ENCODE data around the gene NRBF2.

NRBF2 gene

DNA sequence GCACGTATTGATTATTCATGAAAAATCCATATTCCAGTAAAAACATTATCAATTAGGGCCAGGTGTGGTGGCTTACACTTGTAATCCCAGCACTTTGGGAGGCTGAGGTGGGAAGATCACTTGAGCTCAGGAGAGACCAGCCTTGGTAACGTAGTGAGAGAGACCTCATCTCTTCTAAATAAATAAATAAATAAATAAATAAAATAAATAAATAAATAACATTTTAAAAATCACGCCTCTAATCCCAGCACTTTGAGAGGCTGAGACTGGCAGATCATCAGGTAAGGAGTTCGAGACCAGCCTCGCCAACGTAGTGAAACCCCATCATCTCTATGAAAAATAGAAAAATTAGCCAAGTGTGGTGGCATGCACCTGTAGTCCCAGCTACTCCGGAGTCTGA, 32.1 kb downstream of the NRBF2 start:
- DNase-seq = no peak

DNA sequence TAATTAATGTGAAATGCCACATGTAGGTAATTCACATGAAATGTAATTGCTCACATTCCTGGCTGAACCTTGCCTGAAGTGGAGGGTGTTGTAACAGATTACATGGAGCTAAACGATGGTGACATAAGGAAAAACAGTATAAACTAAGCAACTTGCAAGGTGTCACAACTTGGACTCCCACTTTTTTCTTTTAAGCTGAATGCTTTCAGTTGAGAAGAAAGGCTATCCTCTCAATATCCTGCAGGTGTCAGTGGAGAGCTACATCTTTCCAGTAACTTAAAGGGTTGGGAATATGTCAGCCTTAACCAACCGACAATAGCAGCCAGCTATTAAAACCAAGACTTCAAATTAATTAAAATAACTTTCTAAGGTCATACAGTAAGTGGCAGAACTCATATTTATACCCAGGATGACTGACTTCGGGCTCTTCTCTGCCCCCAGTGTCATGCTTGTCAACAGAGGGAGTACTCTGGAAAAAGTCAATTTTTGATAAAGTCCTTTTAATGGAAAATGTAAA, 33.7 kb downstream of the NRBF2 start:
- no peak for DNase-seq

DNA sequence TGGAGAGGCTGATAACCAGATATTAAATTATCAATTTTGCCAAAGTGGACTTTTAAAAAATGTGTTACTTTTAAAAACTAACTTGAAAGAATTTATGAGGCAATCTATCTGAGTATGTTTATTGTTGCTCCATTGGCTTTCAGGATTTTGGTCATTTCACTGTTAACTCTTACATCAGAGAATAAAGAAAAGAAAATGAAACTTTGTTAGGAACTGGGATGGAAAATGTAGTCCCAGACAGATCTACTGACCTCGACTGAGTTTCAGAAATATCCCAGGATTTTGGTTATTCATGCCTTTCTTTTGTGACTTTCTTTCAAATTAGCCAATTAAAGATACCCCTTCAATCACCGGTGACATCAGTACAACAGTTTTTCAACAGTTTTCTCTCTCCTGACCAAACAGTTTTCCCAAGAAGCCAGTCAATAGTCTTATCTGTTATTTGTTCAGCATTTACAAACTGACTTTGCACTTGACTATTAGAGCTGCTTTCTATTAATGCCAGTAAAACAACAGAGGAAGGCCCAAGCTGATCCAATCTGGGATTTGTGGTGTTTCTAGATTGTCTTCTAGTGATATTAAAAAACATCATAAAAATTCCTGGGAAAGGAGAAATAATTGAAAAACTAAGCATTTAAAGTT, 35.8 kb downstream of the NRBF2 start:
- DNase-seq = no peak

DNA sequence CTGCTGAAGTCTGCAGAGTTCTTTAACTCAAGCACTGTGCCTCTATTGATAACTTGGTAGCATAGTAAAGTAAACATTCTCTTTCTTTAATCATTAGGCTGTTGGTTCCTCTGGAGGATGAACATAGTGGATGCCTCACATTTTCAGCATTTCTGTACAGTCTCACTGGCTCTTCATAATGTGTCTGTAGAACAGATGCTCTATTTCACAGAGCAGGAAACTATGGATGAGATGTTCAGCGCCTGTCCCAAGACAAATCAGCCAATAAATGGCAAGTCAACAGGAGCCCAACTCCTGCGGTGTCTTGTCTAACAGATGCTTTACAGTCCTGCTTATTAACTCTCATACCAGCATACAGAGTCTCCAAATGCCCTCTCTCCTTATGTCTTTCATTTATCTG, 36.5 kb downstream of the NRBF2 start:
- DNase-seq = no peak

DNA sequence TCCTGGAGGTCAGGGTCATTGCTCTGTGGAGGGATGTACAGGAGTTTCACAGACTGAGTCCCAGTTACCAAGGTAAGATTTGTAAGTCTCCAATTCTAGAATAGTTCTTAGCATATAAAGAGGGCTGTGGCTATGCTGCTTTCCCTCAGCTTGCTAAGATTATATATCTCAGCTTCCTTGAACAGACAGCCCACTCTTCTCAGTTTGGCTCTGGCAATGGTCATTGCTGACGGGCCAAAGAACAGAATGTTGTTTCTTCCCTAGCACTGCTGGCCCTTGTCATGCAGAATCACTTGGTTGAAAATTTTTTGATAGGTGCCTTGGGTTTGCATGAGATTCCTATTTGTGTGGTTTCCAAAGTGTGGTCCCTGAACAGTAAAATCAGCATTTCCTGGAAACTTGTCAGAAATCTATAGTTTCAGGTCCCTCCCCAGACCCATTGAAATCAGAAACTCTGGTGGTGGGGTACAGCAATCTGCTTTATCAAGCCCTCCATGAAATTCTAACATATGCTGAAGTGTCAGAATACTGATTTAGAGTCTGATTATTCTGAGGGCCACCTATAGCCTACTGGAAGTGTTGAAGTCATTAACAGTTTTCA, 38.2 kb downstream of the NRBF2 start:
- no peak for DNase-seq

DNA sequence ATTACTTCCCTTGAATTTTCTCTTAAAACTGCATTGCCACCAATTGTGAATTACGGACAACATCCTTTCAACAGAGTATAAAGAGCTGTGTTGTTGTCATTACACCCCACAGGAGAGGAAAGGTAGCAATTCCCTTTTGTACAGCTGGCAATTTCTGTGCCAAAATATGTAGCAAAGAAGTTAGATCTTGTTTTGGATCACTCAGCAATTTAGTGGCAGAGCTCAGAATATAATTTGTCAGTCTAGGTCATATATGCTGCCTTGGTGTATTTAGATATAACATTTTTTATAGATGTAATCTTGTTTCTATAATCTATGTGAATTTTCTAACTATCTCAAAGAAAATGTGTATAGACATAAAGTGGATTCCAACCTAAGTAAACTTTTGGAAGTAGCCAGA, 38.8 kb downstream of the NRBF2 start:
- no peak for DNase-seq

DNA sequence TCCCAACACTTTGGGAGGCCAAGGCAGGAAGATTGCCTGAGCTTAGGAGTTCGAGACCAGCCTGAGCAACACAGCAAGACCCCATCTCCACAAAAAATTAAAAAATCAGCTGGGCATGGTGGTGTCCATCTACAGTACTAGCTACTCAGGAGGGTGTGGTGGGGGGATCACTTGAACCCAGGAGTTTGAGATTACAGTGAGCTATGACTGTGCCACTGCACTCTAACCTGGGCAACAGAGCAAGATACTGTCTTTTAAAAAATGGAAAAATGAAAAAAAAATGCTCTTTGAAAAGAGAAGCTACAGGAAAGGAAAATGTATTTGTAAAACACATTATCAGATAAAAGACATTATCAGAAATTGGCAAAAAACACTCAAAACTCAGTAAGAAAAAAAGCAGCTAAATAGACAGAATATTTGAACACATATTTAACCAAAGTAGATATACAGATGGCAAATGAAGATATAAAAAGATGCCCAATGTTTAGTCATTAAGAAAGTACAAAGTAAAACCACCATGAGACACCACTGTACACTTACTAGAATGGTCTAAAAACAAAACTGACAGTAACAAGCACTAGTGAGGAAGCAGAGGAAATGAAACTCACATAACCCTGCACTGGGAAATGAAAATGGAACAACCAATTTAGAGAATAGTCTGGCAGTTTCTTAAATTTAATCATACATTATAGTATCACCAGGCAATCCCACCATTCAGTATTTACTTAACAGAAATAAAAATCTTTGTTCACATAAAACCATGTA, 40.5 kb downstream of the NRBF2 start:
- no peak for DNase-seq

DNA sequence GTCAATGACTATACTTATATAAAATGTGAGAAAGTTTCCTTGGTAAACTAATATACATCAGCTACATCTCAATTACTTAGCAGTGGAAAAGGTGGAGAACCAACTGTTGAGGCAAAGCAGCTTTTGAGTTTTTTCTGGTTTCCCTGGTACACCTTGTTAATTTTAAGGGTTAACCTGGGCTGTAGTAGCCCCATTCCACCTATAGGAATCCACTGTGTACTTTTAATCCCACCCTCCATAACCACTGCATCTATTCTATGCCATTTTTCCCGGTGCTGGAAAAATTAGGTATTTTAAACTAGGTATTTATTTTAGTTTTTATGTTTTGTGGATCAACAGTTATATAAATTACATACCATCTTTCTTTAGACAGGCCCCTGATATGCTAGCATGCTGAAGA, 42.4 kb downstream of the NRBF2 start:
- no peak for DNase-seq

DNA sequence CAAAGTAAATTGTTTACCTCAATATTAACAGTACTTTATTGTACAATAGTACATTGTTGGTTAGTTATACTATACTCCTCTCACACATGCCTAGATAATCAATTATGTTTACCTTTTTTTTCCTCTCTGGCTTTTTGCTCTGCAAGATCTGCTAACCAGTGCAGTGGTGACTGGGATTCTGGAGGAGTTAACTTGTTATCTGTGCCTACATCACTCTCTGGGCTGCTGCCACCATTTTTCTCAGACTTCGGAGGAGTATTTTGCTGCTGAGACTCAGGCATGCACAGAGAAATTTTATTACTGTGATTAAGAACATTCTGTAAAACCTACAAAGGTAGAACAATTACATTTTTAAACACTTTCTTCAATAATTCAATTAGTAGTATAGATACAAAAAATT, 59.7 kb downstream of the NRBF2 start:
- no peak for DNase-seq

DNA sequence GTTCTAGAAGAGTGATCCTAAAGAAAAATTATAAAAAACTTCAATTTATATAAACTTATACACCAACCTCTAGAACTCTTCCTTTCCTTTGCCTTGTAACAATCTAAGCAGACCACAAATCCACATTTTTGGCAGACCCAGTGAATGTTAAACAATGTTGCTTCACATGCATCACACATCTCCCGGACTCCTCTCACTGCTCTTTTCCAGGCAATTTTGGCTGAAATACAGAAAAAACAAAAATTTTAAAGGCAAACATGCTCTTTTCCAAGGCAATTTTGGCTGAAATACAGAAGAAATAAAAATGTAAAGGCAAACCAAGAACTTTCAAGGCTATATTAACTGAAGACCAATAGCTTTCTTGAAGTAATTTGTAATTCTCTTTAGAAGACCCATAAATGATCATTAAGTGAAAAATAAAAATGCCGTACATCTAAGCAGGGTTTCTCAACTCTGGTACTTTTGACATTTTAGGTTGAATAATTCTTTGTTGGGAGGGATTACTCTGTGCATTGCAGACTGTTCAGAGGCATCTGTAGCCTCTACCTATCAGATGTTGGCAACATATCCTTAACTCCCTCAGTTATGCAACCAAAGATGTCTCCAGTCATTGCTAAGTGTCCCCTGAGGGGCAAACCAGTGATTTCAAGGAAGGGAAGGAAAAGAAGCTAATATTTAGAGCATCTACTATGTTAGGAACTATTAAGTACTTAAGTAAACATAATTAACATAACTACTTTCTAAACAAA, 64.4 kb downstream of the NRBF2 start:
- DNase-seq = no peak

DNA sequence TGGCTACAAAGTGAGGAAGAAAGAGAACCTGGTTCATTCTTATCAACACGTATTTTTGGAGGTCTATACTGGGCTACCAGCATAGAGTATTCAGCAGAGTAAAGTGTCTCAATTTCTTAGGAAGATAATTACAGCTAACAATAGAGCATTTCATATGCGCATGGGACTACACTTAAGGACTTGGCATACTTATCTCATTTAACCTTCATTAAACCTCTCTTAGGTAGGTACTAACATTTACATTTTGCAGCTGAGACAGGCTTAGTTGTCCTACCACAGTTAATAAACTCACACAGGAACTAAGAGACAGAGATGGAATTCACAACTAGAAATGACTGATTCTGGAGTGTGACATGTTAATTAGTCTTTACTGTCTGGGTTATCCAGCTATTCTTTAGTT, 66.6 kb downstream of the NRBF2 start:
- no peak for DNase-seq

DNA sequence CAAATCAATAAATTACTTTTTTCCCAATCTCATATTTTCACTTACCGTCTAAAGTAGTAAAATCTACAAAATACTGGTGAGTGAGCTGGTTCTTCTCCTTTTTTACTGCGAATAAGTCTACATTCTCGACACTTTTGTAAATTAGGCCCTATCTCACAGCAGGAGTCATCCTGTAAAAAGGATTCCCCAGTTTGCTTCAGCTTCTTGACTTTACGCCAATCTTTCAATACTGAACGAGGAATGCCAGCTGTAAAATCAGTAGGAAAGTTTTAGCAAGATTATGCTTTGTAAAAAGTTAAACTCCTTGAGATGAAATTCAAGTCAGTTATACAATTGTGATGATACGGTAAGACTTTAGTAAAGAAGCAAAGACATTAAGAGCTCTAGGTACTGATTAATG, 67.3 kb downstream of the NRBF2 start:
- no peak for DNase-seq

DNA sequence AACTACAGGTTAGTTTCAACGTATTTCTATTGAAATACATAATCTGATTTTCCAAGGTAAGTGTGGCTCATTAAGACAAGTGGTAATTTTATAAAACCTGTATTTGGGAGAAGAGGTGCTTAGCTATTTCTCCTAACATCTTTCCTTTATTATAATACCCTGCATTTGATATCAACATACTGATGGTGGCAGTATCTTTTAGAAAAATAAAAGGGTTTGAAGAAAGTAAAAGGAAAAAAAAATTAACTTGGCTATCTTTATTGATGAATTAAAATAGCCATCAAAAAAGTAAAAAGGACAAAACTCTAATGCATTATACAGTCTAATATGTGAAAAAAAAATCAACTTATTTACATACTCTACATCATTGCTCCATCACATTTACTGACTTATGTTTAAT, 68.0 kb downstream of the NRBF2 start:
- DNase-seq = no peak
